SK-N-MC (cell line): ENCODE measurements around the gene MT1B.

Source experiments
- EZH2 ChIP-seq: fragments of 200-600 bp; sonication (generic); IDR thresholded peaks from one replicate; pipeline ENCODE4 v1.6.1; 2017; ENCODE audit warnings: antibody characterized with exemption
- POLR2AphosphoS5 ChIP-seq: IDR thresholded peaks from 2 replicates; pipeline ENCODE4 v1.6.1; 2012; ENCODE audit warnings: mild to moderate bottlenecking, low read depth, low read length, borderline replicate concordance

DNA sequence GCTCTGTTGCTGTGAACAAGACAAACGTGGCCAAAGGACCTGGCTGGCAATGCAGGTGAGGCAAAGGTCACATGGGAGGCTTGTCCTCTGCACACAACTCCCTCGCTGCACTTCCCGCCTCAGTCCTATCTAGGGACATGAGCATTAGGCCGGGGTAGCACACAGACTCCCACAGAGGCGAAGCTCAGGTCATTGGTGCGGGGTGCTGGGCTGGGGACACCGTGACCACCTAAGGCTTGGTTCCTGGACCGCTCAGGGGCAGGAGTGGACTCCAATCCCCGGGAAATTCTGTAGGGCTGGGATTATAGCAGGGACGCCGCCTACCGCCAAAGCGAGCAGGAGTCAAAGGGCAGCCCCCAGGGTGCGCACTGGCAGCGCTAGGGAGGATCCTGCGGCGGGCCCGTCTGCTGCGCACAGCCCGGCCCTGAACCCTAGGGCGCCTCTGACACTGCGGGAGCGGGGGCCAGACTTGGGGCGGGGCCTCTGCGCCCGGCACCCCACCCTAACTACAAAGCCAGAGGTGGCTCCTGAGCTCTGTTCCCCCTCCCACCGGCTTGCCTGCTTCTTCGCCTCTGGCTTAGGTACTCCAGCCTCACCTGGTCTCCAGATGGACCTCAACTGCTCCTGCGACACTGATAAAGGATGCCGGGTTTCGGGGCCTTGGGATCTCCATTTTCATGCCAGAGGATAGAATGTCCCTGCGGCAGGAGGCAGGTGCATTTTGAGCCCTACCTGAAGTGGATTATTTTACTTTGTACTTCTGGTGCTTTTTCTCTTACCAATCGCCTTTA is 3.9 kb upstream of the MT1B start:
- no peak for TF ChIP-seq POLR2AphosphoS5
- no peak for TF ChIP-seq EZH2
